Gastrocnemius medialis (tissue), 4 donors: ENCODE data around the gene SLC26A8. TPM values are rescaled to one million over a fixed set of nuclear protein-coding genes. Genes with fewer than 3 reads are reported as not detected.

Source experiments
- ATAC-seq, 2 donors: fragments of 150-250 bp; one replicate each; pipeline ENCODE4 v1.9.1; 2016
- DNase-seq, 2 donors: peaks; one replicate each; pipeline ENCODE4 v3.0.0-alpha.2; 2019
- H3K27ac ChIP-seq, 4 donors: fragments of 200-600 bp; sonication (generic); 1 replicate in 1 of 4; 2 replicates in 3 of 4; pipeline ENCODE4 v1.5.1; 2016 to 2018; ENCODE audit warnings: mild to moderate bottlenecking in 2 of 4, moderate library complexity in 1 of 4
- H3K27me3 ChIP-seq, 3 donors: fragments of 200-600 bp; sonication (generic) in 2 of 3; 1 replicate in 1 of 3; 2 replicates in 2 of 3; pipeline versions ENCODE4 v1.5.1 to v1.6.0; 2016 to 2019; ENCODE audit warnings: mild to moderate bottlenecking in 1 of 3, moderate library complexity in 1 of 3
- H3K36me3 ChIP-seq, 2 donors: fragments of 200-600 bp; sonication (generic) in 1 of 2; one replicate each; pipeline ENCODE4 v1.5.1; 2017 to 2018
- H3K4me1 ChIP-seq, 2 donors: fragments of 200-600 bp; sonication (generic) in 1 of 2; one replicate each; pipeline ENCODE4 v1.5.1; 2016 to 2017; ENCODE audit warnings: mild to moderate bottlenecking in 2 of 2
- H3K4me3 ChIP-seq, 4 donors: fragments of 200-600 bp; sonication (generic) in 3 of 4; 1 replicate in 1 of 4; 2 replicates in 3 of 4; pipeline ENCODE4 v1.5.1; 2016 to 2019; ENCODE audit warnings: mild to moderate bottlenecking in 2 of 4
- H3K9me3 ChIP-seq, 3 donors: fragments of 200-600 bp; sonication (generic) in 2 of 3; 1 replicate in 1 of 3; 2 replicates in 2 of 3; pipeline ENCODE4 v1.5.1; 2016 to 2019
- CTCF ChIP-seq, 5 experiments: fragments of 450-650 bp in 3 of 5; fragments of 200-600 bp in 2 of 5; sonication (generic) in 2 of 5; IDR thresholded peaks in 4 of 5; conservative IDR thresholded peaks in 1 of 5; 1 replicate in 4 of 5; 2 replicates in 1 of 5; pipeline ENCODE4 v1.5.1; 2016 to 2019; ENCODE audit warnings: antibody characterized with exemption in 5 of 5, mild to moderate bottlenecking in 3 of 5, moderate library complexity in 3 of 5
- POLR2A ChIP-seq, 2 donors: fragments of 450-650 bp; IDR thresholded peaks; one replicate each; pipeline ENCODE4 v1.6.1; 2017; ENCODE audit warnings: antibody characterized with exemption in 2 of 2, mild to moderate bottlenecking in 2 of 2, moderate library complexity in 2 of 2
- in situ Hi-C, 4 donors: fragments of 200-750 bp; cut with MboI; loops; one replicate each; pipeline versions ENCODE4 v1.15.0 to v1.8.0; 2017; ENCODE audit warnings: low sequenced_read_pairs in 4 of 4
- intact Hi-C: fragments of 100-400 bp; cut with DNase I; formaldehyde crosslinking; loops from one replicate; pipeline ENCODE4 v1.15.1; 2023; ENCODE audit warnings: low total_unique reads
- total RNA-seq, 4 donors: library from RNA; depleted of rRNA; stranded (reverse); fragments of >200 nt; gene quantifications; one replicate each; pipeline versions ENCODE4 v1.1.0 to v1.2.3, GENCODE V29; 2016

SLC26A8 gene
- total RNA-seq, 4 donors from 2014 or later, result 0.11 TPM; not detected in 3

GRCh38 chr6:35907750-35908149 lies 116.7 kb downstream of the SLC26A8 start:
- Histone ChIP-seq H3K36me3 (peaks cover 0 to 13% of the 10 kb centered on the region in 2 donors), H3K4me3 (no peak overlapping the region), H3K9me3 (no peaks in the 10 kb centered on the region), H3K27ac (no peak overlapping the region), H3K27me3 (no peaks in the 10 kb centered on the region), H3K4me1 (no peaks in the 10 kb centered on the region)
- in situ Hi-C loops, result no loop called here
- intact Hi-C loops, result no loop called here
- DNase-seq, result no peak
- no peak for ATAC-seq
- TF ChIP-seq CTCF (IDR thresholded peaks at IDR 0.05 in 4 of 5, conservative IDR thresholded peaks at IDR 0.05 in 1 of 5) (no peak), POLR2A (IDR thresholded peaks at IDR 0.05) (no peak)

DNA sequence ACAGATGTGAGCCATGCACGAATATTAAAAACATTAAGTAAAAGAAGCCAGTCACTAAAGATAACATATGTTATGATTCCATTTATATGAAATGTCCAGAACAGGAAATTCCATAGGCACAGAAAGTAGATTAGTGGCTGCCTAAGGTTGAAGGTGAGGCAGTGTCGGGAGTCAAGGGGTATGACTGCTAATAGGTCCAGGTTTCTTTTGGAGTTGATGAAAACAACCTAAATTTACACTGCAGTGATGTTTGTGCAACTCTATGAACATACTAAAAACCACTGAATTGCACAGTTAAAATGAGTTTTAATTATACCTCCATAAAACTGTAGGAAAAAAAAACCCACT lies 118.0 kb downstream of the SLC26A8 start:
- in situ Hi-C loops, result no loop called here
- intact Hi-C loops, result no loop called here

GRCh38 chr6:35905841-35906498 lies 118.5 kb downstream of the SLC26A8 start:
- H3K36me3 ChIP-seq, result peaks cover 0 to 13% of the 10 kb centered on the region in 2 donors
- H3K9me3 ChIP-seq, result no peaks in the 10 kb centered on the region
- TF ChIP-seq POLR2A (IDR thresholded peaks at IDR 0.05) (no peak), CTCF (IDR thresholded peaks at IDR 0.05 in 4 of 5, conservative IDR thresholded peaks at IDR 0.05 in 1 of 5) (no peak)
- H3K27ac ChIP-seq, result no peak overlapping the region
- no peaks in the 10 kb centered on the region for H3K4me1 ChIP-seq
- no peaks in the 10 kb centered on the region for H3K27me3 ChIP-seq
- no peak for DNase-seq
- intact Hi-C loops, result no loop called here
- in situ Hi-C loops, result no loop called here
- ATAC-seq, result no peak
- no peak overlapping the region for H3K4me3 ChIP-seq

More for the DNA sequence above, 118.0 kb downstream of the SLC26A8 start:
- no peak for ATAC-seq
- Histone ChIP-seq H3K4me3 (no peak overlapping the region), H3K27ac (no peak overlapping the region), H3K27me3 (no peaks in the 10 kb centered on the region), H3K9me3 (no peaks in the 10 kb centered on the region), H3K4me1 (no peaks in the 10 kb centered on the region), H3K36me3 (peaks cover 0 to 13% of the 10 kb centered on the region in 2 donors)
- TF ChIP-seq POLR2A (IDR thresholded peaks at IDR 0.05) (no peak), CTCF (IDR thresholded peaks at IDR 0.05 in 4 of 5, conservative IDR thresholded peaks at IDR 0.05 in 1 of 5) (no peak)
- DNase-seq, result no peak

- TF ChIP-seq POLR2A (IDR thresholded peaks at IDR 0.05) (no peak), CTCF (IDR thresholded peaks at IDR 0.05 in 4 of 5, conservative IDR thresholded peaks at IDR 0.05 in 1 of 5) (no peak)
- Histone ChIP-seq H3K4me3 (no peak overlapping the region), H3K9me3 (no peaks in the 10 kb centered on the region), H3K27me3 (no peaks in the 10 kb centered on the region), H3K27ac (no peak overlapping the region), H3K36me3 (peaks cover 0 to 9% of the 10 kb centered on the region in 2 donors), H3K4me1 (peaks cover 0 to 6% of the 10 kb centered on the region in 2 donors)
- intact Hi-C loops (no loop called here), in situ Hi-C loops (no loop called here)
- no peak for ATAC-seq
- DNase-seq, result no peak
These were observed 119.2 kb downstream of the SLC26A8 start for GRCh38 chr6:35905141-35905785.
